Activated CD4-positive, alpha-beta T cell treated with anti-CD3 and anti-CD28 coated beads for 1 hour (primary cell): ENCODE results near the gene TNRC6B.
A peak's percentile ranks its signal among the peaks of the same experiment; 100 is the strongest.

ENCODE experiments used
- DNase-seq: peaks from one replicate; pipeline ENCODE4 v3.0.0-alpha.2; 2020

TNRC6B gene

GRCh38 chr22:40244586-40244985 lies 66.9 kb downstream of the TNRC6B start:
- DNase-seq = no peak

GRCh38 chr22:40247976-40248375 lies 70.3 kb downstream of the TNRC6B start:
- DNase-seq = peak; percentile 25

DNA sequence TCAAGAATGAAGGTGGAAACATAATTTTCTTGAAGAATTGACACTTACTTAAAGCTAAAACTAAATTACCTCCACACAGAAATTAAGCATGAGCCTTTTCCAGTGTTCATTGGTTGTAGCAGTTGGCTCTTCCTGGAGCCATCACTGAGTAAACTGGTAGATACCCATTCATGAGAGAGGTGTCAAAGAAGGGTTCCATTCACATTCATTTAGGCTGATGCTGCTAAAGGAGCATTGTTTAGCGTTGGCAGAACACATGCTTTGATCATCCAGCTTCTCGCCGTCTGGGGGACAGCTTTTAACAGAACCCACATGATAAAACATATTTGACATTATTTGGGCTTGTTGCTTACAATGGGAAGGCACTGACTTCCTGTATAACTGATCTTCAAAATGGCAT lies 71.6 kb downstream of the TNRC6B start:
- DNase-seq = no peak

DNA sequence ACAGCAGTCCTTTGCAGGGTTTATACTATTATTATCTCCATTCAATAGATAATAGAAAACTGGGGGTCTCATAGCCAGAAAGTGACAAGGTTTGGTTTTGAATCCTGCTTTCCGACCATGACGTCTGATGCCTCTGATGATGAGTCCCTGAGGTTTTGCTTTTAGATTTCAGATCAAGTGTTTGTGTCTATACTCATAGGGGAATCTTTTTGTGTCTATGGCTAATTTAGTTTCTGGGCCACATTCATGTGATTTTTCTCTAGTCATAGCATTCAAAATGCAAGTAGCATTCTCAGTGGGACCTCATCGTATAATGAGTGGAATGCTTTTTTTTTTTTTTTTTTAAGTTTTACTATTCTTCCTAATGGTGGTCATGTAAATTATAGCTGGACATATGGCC lies 72.9 kb downstream of the TNRC6B start:
- no peak for DNase-seq

GRCh38 chr22:40251106-40251505 lies 73.4 kb downstream of the TNRC6B start:
- DNase-seq = no peak

GRCh38 chr22:40252146-40252545 lies 74.4 kb downstream of the TNRC6B start:
- DNase-seq = no peak

DNA sequence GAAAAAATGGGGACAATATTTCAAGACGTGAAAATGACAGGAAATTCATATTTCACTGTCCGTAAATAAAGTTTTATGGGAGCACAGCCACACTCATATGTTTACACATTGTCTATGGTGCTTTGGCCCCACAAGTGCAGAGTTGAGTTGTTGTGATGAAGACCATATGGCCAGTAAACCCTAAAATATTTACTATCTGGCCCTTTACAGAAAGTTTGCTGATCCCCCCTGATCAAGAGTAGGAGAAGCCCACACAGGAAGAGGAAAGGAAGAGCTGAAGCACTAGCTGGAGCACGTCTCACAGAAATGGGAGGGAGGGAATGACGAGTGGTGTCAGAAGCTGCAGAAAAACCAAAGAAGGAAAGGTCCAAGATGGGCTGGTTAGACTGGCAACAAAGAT lies 78.8 kb downstream of the TNRC6B start:
- no peak for DNase-seq

GRCh38 chr22:40258017-40258416 lies 80.3 kb downstream of the TNRC6B start:
- no peak for DNase-seq

- DNase-seq = no peak
Observed at GRCh38 chr22:40258501-40258915, 80.8 kb downstream of the TNRC6B start.

DNA sequence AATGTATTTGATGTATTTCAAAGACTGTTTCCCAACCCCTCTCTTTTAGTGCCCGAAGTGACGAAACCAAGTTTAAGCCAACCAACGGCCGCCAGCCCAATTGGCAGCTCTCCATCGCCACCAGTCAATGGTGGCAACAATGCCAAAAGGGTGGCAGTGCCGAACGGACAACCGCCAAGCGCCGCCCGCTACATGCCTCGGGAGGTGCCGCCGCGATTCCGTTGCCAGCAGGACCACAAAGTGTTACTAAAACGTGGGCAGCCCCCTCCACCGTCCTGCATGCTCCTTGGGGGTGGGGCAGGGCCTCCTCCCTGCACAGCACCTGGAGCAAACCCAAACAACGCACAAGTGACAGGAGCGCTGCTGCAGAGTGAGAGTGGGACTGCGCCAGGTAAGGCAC lies 84.1 kb downstream of the TNRC6B start:
- DNase-seq = no peak

DNA sequence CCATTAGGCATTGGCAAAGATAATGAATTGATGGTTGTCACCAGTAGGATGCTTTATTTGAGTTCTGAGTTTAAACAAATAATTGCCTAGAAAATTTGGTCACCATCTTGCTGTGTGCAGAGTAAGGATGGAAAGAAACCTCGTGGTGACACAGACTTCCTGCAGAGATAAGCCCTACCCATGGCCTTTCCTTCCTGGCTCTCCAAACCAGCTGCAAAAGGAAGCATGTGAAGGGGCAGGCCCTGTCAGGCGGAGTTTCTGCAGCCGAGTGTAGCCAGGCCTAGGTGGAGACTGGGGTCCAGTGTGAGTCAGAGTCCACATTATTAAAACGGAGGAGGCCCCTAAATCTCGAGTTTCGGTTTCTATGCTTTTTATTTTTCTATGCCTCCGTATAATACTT lies 85.5 kb downstream of the TNRC6B start:
- no peak for DNase-seq

DNA sequence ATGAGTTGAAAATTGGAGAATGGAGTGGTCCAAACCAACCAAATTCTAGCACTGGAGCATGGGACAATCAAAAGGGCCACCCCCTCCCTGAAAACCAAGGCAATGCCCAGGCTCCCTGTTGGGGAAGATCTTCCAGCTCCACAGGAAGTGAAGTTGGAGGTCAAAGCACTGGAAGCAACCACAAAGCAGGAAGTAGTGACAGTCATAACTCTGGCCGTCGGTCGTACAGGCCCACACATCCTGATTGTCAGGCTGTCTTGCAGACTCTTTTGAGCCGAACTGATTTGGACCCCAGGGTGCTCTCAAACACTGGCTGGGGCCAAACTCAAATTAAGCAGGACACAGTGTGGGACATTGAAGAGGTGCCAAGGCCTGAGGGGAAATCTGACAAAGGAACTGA lies 88.1 kb downstream of the TNRC6B start:
- DNase-seq = no peak

DNA sequence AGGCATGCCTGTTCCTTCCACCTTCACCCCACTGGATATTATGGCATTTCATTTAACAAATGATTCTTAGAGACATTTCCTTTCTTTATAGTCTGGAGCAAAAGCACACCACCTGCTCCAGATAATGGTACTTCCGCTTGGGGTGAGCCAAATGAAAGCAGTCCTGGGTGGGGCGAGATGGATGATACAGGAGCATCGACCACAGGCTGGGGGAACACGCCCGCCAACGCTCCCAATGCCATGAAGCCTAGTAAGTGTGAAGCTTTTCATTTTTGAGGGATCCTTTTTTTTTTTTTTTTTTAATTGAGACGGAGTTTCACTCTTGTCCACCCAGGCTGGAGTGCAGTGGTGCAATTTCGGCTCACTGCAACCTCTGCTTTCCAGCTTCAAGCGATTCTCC lies 92.3 kb downstream of the TNRC6B start:
- DNase-seq = no peak

DNA sequence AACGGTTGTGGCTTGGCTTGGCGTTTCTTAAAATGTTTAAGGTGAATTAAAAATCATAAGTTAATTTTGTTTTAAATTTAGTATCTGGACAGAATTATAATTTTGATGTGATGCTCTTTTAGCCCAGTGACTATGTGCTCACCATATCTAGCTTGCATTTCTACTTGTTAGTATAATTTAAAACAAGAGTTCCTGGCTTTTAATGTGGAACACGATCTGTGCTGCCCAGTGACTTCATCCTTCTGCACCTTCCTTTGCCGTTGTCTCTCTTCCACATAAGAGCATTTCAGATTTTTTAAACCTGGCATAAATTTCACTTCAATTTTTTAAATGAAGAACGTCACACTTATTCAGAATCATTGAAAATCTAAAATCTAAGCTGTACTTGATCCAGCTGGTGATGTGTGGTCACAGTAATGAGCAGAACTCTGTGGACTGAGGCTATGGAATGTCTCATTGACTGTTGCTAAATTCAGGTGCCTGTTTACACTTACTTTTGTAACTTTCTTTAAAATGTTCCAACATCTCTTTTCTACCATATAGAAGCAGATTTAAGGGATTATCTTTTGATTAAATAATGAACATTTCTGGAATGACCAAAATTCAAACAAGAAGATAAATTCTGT lies 93.1 kb downstream of the TNRC6B start:
- no peak for DNase-seq

GRCh38 chr22:40271440-40271839 lies 93.7 kb downstream of the TNRC6B start:
- DNase-seq = no peak

- DNase-seq = no peak
Observed at GRCh38 chr22:40273319-40273718, 95.6 kb downstream of the TNRC6B start.

DNA sequence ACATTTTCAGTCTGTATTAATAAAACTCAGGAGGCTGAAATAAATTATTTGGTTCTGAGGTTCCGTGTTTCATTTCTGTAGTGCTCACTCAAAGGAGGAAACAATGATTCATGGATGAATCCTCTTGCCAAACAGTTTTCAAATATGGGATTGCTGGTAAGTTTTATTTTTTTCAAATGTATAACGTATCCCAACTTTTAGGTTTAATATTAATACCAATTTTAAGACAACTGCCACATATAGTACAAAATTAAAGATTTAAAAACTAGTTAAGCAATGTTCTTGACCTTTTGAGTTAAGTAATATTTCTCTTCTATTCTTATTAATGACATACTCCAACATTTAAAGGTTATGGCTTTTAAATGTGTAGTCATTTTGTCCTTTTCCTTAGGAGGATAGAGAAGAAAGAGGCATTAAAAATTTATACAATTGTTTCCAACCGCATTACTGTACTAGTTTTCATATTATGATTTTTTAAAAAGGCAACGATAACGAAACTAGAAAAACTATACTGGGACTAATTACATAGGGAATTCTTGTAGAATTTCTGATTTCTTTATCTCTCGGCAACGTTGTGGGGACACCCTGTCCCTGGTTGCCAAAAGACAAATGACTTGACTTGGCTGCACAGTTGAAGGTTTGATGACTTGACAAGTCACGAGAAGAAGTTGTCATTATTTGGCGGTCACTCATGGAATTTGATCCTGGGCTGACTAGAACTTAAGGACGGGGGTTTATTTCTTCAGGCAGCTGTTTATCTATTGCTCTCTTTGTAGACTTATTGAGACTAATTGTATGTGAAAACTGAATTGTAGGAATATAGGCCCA lies 99.5 kb downstream of the TNRC6B start:
- no peak for DNase-seq

GRCh38 chr22:40279017-40279416 lies 101.3 kb downstream of the TNRC6B start:
- no peak for DNase-seq

DNA sequence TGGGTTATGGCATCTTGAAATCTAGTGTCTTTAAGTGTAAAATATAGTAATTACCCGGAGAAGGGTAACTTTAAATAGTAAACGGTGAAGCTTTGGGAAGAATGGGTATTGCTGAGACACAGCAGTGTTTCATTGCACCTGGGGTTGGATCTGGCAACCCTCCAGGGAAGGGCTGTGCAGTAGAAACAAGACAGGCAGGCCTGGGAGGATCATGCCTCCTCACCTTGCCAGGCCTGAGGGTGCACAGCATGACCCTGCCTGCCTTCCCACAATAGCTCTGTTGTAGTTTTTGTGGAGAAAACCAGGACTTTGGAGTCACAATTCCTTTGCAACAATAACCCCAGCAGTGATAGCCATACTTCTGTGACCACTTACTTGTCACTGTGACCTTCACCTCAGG lies 104.0 kb downstream of the TNRC6B start:
- no peak for DNase-seq

- no peak for DNase-seq
Observed at GRCh38 chr22:40285513-40285912, 107.8 kb downstream of the TNRC6B start.

- DNase-seq = peak; percentile 44
Observed at GRCh38 chr22:40289991-40290459, 112.3 kb downstream of the TNRC6B start.

- no peak for DNase-seq
Observed at GRCh38 chr22:40290516-40290915, 112.8 kb downstream of the TNRC6B start.

DNA sequence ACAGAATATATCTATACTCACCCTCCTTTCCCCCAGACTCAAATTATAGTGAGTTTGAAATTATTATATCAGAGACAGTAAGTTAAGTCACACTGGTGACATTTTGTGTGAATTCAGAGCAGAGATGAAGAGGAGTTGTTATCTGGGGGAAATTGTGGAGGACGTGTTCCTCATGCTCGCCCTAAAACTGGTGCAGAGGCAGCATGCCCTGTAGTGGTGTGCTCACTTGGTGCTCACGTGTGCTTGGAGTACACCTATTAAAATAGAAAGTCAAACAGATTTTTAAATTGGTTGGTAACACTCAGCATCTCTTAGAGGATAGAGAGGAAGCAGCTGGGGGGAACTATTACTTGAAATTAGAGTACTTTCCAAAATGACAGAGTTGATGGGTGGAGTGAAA lies 117.0 kb downstream of the TNRC6B start:
- DNase-seq = no peak

GRCh38 chr22:40300316-40300715 lies 122.6 kb downstream of the TNRC6B start:
- DNase-seq = no peak
